Tibial nerve (tissue), 3 donors: ENCODE measurements around the gene SEC16A.

Source experiments
- POLR2A ChIP-seq, 2 donors: fragments of 450-650 bp; IDR thresholded peaks; one replicate each; pipeline ENCODE4 v1.6.1; 2017; ENCODE audit warnings: antibody characterized with exemption in 2 of 2, mild to moderate bottlenecking in 2 of 2, moderate library complexity in 2 of 2
- TF ChIP-seq, protein P1 (sequence below), 5 experiments: fragments of 200-600 bp in 3 of 5; fragments of 450-650 bp in 2 of 5; sonication (generic) in 3 of 5; IDR thresholded peaks; one replicate each; pipeline ENCODE4 v1.5.1; 2016 to 2019; ENCODE audit warnings: antibody characterized with exemption in 5 of 5, mild to moderate bottlenecking in 3 of 5, moderate library complexity in 2 of 5

DNA sequence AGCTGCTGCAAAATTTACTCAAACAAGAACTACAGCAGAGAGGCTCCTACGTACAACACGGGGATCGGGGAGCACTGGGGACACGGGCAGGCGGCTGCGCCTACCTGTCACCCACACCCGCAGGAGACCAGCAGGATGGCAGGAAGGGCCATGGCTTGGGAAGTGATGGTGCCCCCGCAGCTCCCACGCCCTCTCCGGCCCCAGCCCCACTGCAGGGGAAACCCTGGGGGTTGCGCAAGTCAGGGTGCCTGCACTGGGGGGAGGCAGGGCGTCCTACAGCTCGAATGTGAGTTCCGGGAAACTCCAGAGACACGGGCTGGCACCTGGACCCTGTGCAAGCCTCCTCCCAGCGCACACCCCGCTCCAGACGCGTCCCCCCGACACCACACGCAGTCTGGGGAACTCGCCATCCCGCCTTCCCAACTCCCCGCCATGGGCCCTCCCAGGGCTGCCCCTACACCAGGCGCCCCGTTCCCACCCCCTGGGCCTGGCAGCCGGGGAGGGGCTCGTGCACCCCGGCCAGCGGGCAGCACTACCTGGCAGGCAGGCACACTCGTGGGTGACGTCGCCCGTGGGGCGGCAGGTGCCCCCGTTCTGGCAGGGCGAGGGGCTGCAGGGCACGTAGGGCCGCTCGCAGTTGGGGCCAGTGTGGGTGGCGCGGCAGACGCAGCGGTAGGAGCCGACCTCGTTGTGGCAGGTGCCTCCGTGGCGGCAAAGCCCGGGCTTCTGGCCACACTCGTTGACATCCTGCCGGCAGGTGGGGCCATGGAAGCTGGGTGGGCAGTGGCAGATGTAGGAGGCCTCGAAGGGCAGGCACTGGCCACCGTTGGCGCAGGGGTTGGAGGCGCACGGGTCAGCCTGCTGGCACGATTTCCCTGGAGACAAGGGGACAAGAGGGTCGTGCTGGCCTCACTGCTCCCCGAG lies 39.7 kb upstream of the SEC16A start:
- TF ChIP-seq, protein P1, sequence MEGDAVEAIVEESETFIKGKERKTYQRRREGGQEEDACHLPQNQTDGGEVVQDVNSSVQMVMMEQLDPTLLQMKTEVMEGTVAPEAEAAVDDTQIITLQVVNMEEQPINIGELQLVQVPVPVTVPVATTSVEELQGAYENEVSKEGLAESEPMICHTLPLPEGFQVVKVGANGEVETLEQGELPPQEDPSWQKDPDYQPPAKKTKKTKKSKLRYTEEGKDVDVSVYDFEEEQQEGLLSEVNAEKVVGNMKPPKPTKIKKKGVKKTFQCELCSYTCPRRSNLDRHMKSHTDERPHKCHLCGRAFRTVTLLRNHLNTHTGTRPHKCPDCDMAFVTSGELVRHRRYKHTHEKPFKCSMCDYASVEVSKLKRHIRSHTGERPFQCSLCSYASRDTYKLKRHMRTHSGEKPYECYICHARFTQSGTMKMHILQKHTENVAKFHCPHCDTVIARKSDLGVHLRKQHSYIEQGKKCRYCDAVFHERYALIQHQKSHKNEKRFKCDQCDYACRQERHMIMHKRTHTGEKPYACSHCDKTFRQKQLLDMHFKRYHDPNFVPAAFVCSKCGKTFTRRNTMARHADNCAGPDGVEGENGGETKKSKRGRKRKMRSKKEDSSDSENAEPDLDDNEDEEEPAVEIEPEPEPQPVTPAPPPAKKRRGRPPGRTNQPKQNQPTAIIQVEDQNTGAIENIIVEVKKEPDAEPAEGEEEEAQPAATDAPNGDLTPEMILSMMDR (IDR thresholded peaks at IDR 0.05) = no peak
- no peak for TF ChIP-seq POLR2A (IDR thresholded peaks at IDR 0.05)
